IMR-90 (cell line): ENCODE results near the gene TMTC2. TPM values are rescaled to one million over a fixed set of nuclear protein-coding genes. Genes with fewer than 3 reads are reported as not detected.

ENCODE experiments used
- ATAC-seq: fragments of 200-7000 bp; cut with Tn5 transposase; 2 replicates; pipeline ENCODE4 v1.9.1; 2020; ENCODE audit warnings: low read depth, mild to moderate bottlenecking, moderate library complexity
- BruUV-seq: library from RNA; stranded (reverse); fragments of 400-500 nt; replicated peaks from 2 replicates; lab custom pipeline; 2021; lab: Mats Ljungman, UMichigan
- CTCF ChIA-PET: fragments of 300-600 bp; formaldehyde crosslinking; extraction: SDS; loops from one replicate; lab custom pipeline; 2021; ENCODE audit warnings: antibody characterized with exemption; lab: Yijun Ruan, JAX
- POLR2A ChIA-PET: fragments of 300-600 bp; sonication (Branson Sonifier 250); formaldehyde crosslinking; loops from one replicate; lab custom pipeline; 2022; ENCODE audit warnings: antibody characterized with exemption; ENCODE audit not compliant: unreplicated experiment; lab: Charles Lee
- DNase-seq: peaks from one replicate; pipeline ENCODE4 v3.0.0; 2013
- H2AFZ ChIP-seq: replicated peaks from 2 replicates; pipeline ENCODE3; 2013; ENCODE audit warnings: low read length, mild to moderate bottlenecking; ENCODE audit not compliant: poor library complexity
- H2AK5ac ChIP-seq: 2 replicates; pipeline ENCODE4 v1.6.1; 2013; ENCODE audit warnings: low read depth, low read length, inconsistent platforms
- H2AK9ac ChIP-seq: replicated peaks from 2 replicates; pipeline ENCODE3; 2013; ENCODE audit warnings: mild to moderate bottlenecking, low read depth, low read length, moderate library complexity; ENCODE audit not compliant: poor library complexity
- H2BK120ac ChIP-seq: 2 replicates; pipeline ENCODE4 v1.6.1; 2013; ENCODE audit warnings: low read depth, low read length, inconsistent platforms
- H2BK15ac ChIP-seq: 3 replicates; pipeline ENCODE4 v1.6.1; 2013; ENCODE audit warnings: low read depth, low read length, inconsistent platforms
- H2BK20ac ChIP-seq: 2 replicates; pipeline ENCODE4 v1.6.1; 2013; ENCODE audit warnings: low read depth, mild to moderate bottlenecking, inconsistent platforms, low read length, moderate library complexity
- H2BK5ac ChIP-seq: 2 replicates; pipeline ENCODE4 v1.6.1; 2013; ENCODE audit warnings: mild to moderate bottlenecking, low read depth, low read length, inconsistent platforms; ENCODE audit not compliant: poor library complexity, severe bottlenecking
- H3K14ac ChIP-seq: replicated peaks from 2 replicates; pipeline ENCODE4 v1.6.1; 2013; ENCODE audit warnings: low read depth, low read length, inconsistent platforms
- H3K18ac ChIP-seq: 2 replicates; pipeline ENCODE4 v1.6.1; 2013; ENCODE audit warnings: low read depth, low read length, control low read depth
- H3K23ac ChIP-seq: 2 replicates; pipeline ENCODE4 v1.6.1; 2013; ENCODE audit warnings: low read depth, low read length, inconsistent platforms
- H3K27ac ChIP-seq: 2 replicates; pipeline ENCODE4 v1.5.1; 2013; ENCODE audit warnings: mild to moderate bottlenecking, control low read depth, low read length; ENCODE audit not compliant: insufficient read depth
- H3K27me3 ChIP-seq: 2 replicates; pipeline ENCODE4 v1.6.1; 2013; ENCODE audit warnings: low read length; ENCODE audit not compliant: control insufficient read depth, insufficient read depth
- H3K36me3 ChIP-seq: 2 replicates; pipeline ENCODE4 v1.6.1; 2013; ENCODE audit warnings: low read length, mixed read lengths; ENCODE audit not compliant: control insufficient read depth, insufficient read depth
- H3K4ac ChIP-seq: 2 replicates; pipeline ENCODE4 v1.6.1; 2013; ENCODE audit warnings: low read depth, low read length, inconsistent platforms
- H3K4me1 ChIP-seq: 2 replicates; pipeline ENCODE4 v1.6.1; 2013; ENCODE audit warnings: low read length, mixed read lengths; ENCODE audit not compliant: control insufficient read depth, insufficient read depth
- H3K4me2 ChIP-seq: 2 replicates; pipeline ENCODE4 v1.6.1; 2013; ENCODE audit warnings: low read depth, mild to moderate bottlenecking, control low read depth, low read length, moderate library complexity
- H3K4me3 ChIP-seq: 2 replicates; pipeline ENCODE4 v1.5.1; 2013; ENCODE audit warnings: low read depth, mild to moderate bottlenecking, control low read depth, low read length, moderate library complexity; ENCODE audit not compliant: insufficient read depth
- H3K56ac ChIP-seq: 2 replicates; pipeline ENCODE4 v1.6.1; 2013; ENCODE audit warnings: low read length, inconsistent platforms; ENCODE audit not compliant: insufficient read depth; ENCODE audit errors: extremely low read depth
- H3K79me1 ChIP-seq, 2 experiments: 2 replicates each; pipeline ENCODE4 v1.6.1; 2013; ENCODE audit warnings: low read length in 2 of 2, inconsistent platforms in 1 of 2, low read depth in 1 of 2
- H3K9ac ChIP-seq: 2 replicates; pipeline ENCODE4 v1.6.1; 2013; ENCODE audit warnings: low read depth, low read length, control low read depth
- H3K9me1 ChIP-seq: 2 replicates; pipeline ENCODE4 v1.6.1; 2013; ENCODE audit warnings: low read length, inconsistent platforms; ENCODE audit not compliant: insufficient read depth
- H3K9me3 ChIP-seq: 2 replicates; pipeline ENCODE4 v1.6.1; 2013; ENCODE audit warnings: low read length; ENCODE audit not compliant: control insufficient read depth, insufficient read depth
- H4K20me1 ChIP-seq: 2 replicates; pipeline ENCODE4 v1.6.1; 2013; ENCODE audit warnings: low read length, inconsistent platforms; ENCODE audit not compliant: insufficient read depth
- H4K5ac ChIP-seq: 2 replicates; pipeline ENCODE4 v1.6.1; 2013; ENCODE audit warnings: mild to moderate bottlenecking, low read depth, low read length, control low read depth
- H4K8ac ChIP-seq, 2 experiments: 2 replicates each; pipeline ENCODE4 v1.6.1; 2013; ENCODE audit warnings: low read depth in 2 of 2, low read length in 2 of 2, control low read depth in 1 of 2, inconsistent platforms in 1 of 2
- H4K91ac ChIP-seq: 2 replicates; pipeline ENCODE4 v1.6.1; 2013; ENCODE audit warnings: low read depth, low read length, inconsistent platforms; ENCODE audit not compliant: insufficient read depth
- BHLHE40 ChIP-seq: fragments of 150-350 bp; IDR thresholded peaks from 2 replicates; pipeline ENCODE4 v1.6.1; 2016; ENCODE audit warnings: mild to moderate bottlenecking, low read depth, low read length
- CEBPB ChIP-seq: IDR thresholded peaks from 2 replicates; pipeline ENCODE4 v1.6.1; 2012; ENCODE audit warnings: low read depth, low read length, improper control_type of control experiment
- CHD1 ChIP-seq: IDR thresholded peaks from 2 replicates; pipeline ENCODE4 v1.6.1; 2012; ENCODE audit warnings: low read depth, low read length, improper control_type of control experiment
- FOS ChIP-seq: fragments of 150-350 bp; IDR thresholded peaks from 2 replicates; pipeline ENCODE4 v1.6.1; 2016; ENCODE audit warnings: low read depth, low read length
- MAFK ChIP-seq: IDR thresholded peaks from 2 replicates; pipeline ENCODE4 v1.6.1; 2012; ENCODE audit warnings: low read depth, low read length, improper control_type of control experiment
- MAZ ChIP-seq: IDR thresholded peaks from 2 replicates; pipeline ENCODE4 v1.6.1; 2012; ENCODE audit warnings: low read depth, mild to moderate bottlenecking, low read length, improper control_type of control experiment, moderate library complexity, borderline replicate concordance
- MXI1 ChIP-seq: IDR thresholded peaks from 2 replicates; pipeline ENCODE4 v1.6.1; 2012; ENCODE audit warnings: low read depth, mild to moderate bottlenecking, low read length, moderate library complexity, borderline replicate concordance
- NFE2L2 ChIP-seq: fragments of 150-350 bp; IDR thresholded peaks from 2 replicates; pipeline ENCODE4 v1.6.1; 2016; ENCODE audit warnings: low read depth, mild to moderate bottlenecking, low read length
- POLR2A ChIP-seq: IDR thresholded peaks from 2 replicates; pipeline ENCODE4 v1.6.1; 2012; ENCODE audit warnings: mild to moderate bottlenecking, low read depth, low read length
- RAD21 ChIP-seq: IDR thresholded peaks from 2 replicates; pipeline ENCODE4 v1.6.1; 2012; ENCODE audit warnings: low read length, improper control_type of control experiment
- RCOR1 ChIP-seq: IDR thresholded peaks from 2 replicates; pipeline ENCODE4 v1.6.1; 2012; ENCODE audit warnings: mild to moderate bottlenecking, low read length, improper control_type of control experiment; ENCODE audit not compliant: insufficient replicate concordance
- RFX5 ChIP-seq: IDR thresholded peaks from 2 replicates; pipeline ENCODE4 v1.8.0; 2012; ENCODE audit warnings: low read depth, mild to moderate bottlenecking, low read length, moderate library complexity
- SMC3 ChIP-seq: fragments of 150-350 bp; IDR thresholded peaks from 2 replicates; pipeline ENCODE4 v1.6.1; 2016; ENCODE audit warnings: low read depth, mild to moderate bottlenecking, antibody characterized with exemption, low read length, moderate library complexity
- WGBS, 2 experiments: methylation state at CpG; one replicate each; pipeline versions ENCODE4 v1.1.5 to v1.1.7; 2013; ENCODE audit warnings: missing lambda C conversion rate in 2 of 2; ENCODE audit not compliant: insufficient read length in 1 of 2; ENCODE audit errors: extremely low coverage in 2 of 2; 5-methylcytosine and 5-hydroxymethylcytosine counted together
- dilution Hi-C: fragments of 300-500 bp; cut with HindIII; formaldehyde crosslinking; loops from one replicate; pipeline ENCODE4 v1.14.3; 2018; ENCODE audit warnings: low sequenced_read_pairs; ENCODE audit not compliant: unreplicated experiment
- in situ Hi-C: fragments of 300-500 bp; cut with MboI; formaldehyde crosslinking; loops from 3 replicates; pipeline ENCODE4 v1.14.3; 2019; ENCODE audit warnings: low sequenced_read_pairs, inconsistent platforms, mixed read lengths
- intact Hi-C: fragments of 100-400 bp; cut with micrococcal nuclease; formaldehyde crosslinking; loops from 2 replicates; pipeline ENCODE4 v1.10.0; 2022
- polyA plus RNA-seq, 3 experiments: library from polyadenylated mRNA; depleted of rRNA; stranded (reverse); fragments of >200 nt; gene quantifications; 2 replicates each; pipeline ENCODE4 v1.2.3, GENCODE V29; 2012; ENCODE audit warnings: low replicate concordance in 1 of 3
- total RNA-seq: library from RNA; depleted of rRNA; stranded (reverse); fragments of >200 nt; gene quantifications from 2 replicates; pipeline ENCODE4 v1.2.3, GENCODE V29; 2012
- TF ChIP-seq, protein P1 (sequence below): fragments of 150-350 bp; IDR thresholded peaks from 2 replicates; pipeline ENCODE4 v1.6.1; 2017; ENCODE audit warnings: mild to moderate bottlenecking, antibody characterized with exemption, low read length, low read depth
- TF ChIP-seq, protein P2 (sequence below): conservative IDR thresholded peaks from 2 replicates; pipeline ENCODE4 v1.5.1; 2012; ENCODE audit warnings: mild to moderate bottlenecking, low read depth, low read length, improper control_type of control experiment
- TF ChIP-seq, protein P3 (sequence below): fragments of 150-350 bp; IDR thresholded peaks from 2 replicates; pipeline ENCODE4 v1.6.1; 2016; ENCODE audit warnings: low read depth, mild to moderate bottlenecking, low read length, moderate library complexity, borderline replicate concordance

TMTC2 gene
- total and polyA plus RNA-seq, 2 of the 4 experiments (the other 2 are of a cell fraction), result 0.56 to 1.4 TPM

DNA sequence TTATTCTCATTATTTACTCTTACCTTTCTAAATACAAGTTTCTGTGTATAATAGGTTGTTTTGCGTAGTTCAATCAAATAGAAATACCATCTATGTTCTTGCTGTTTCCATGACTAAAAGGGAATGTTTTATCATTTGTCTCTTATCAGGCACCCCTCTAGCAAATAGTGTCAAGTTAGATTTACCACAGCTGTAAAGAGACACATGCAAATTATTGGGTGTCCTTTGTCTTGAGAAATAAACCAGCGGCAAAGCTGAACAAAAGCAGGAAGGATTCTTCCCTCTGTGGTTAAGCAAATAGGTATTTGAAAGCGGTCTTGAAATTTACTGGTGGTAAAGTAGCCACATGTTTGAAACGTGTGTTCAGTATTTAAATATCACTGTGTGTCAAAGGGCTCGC lies 405.9 kb downstream of the TMTC2 start:
- Histone ChIP-seq H3K56ac (no peak overlapping the region), H2AK5ac (no peak overlapping the region), H3K23ac (no peak overlapping the region), H3K27ac (no peak overlapping the region), H3K79me1 (no peaks in the 10 kb centered on the region), H3K36me3 (no peaks in the 10 kb centered on the region), H4K91ac (no peak overlapping the region), H4K20me1 (no peaks in the 10 kb centered on the region), H3K18ac (no peak overlapping the region), H3K9me3 (no peaks in the 10 kb centered on the region), H4K5ac (no peak overlapping the region), H3K9ac (no peak overlapping the region), H2AK9ac (no peak overlapping the region), H3K4me3 (no peak overlapping the region), H2BK5ac (no peak overlapping the region), H3K27me3 (no peaks in the 10 kb centered on the region), H4K8ac (no peak overlapping the region), H2AFZ (no peak overlapping the region), H3K4ac (no peak overlapping the region), H2BK120ac (no peak overlapping the region), H3K4me1 (no peaks in the 10 kb centered on the region), H3K9me1 (no peaks in the 10 kb centered on the region), H2BK20ac (no peak overlapping the region), H2BK15ac (no peak overlapping the region), H3K4me2 (no peak overlapping the region), H3K14ac (no peak overlapping the region)
- intact Hi-C loops (no loop called here), in situ Hi-C loops (no loop called here), dilution Hi-C loops (no loop called here)
- ATAC-seq, result no peak
- TF ChIP-seq RCOR1 (no peak), BHLHE40 (no peak), POLR2A (no peak), MAFK (no peak), CHD1 (no peak), MAZ (no peak), MXI1 (no peak), NFE2L2 (no peak), RFX5 (no peak), FOS (no peak), RAD21 (no peak), SMC3 (no peak), CEBPB (no peak)
- TF ChIP-seq, protein P1, sequence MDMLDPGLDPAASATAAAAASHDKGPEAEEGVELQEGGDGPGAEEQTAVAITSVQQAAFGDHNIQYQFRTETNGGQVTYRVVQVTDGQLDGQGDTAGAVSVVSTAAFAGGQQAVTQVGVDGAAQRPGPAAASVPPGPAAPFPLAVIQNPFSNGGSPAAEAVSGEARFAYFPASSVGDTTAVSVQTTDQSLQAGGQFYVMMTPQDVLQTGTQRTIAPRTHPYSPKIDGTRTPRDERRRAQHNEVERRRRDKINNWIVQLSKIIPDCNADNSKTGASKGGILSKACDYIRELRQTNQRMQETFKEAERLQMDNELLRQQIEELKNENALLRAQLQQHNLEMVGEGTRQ, result no peak
- TF ChIP-seq, protein P2, sequence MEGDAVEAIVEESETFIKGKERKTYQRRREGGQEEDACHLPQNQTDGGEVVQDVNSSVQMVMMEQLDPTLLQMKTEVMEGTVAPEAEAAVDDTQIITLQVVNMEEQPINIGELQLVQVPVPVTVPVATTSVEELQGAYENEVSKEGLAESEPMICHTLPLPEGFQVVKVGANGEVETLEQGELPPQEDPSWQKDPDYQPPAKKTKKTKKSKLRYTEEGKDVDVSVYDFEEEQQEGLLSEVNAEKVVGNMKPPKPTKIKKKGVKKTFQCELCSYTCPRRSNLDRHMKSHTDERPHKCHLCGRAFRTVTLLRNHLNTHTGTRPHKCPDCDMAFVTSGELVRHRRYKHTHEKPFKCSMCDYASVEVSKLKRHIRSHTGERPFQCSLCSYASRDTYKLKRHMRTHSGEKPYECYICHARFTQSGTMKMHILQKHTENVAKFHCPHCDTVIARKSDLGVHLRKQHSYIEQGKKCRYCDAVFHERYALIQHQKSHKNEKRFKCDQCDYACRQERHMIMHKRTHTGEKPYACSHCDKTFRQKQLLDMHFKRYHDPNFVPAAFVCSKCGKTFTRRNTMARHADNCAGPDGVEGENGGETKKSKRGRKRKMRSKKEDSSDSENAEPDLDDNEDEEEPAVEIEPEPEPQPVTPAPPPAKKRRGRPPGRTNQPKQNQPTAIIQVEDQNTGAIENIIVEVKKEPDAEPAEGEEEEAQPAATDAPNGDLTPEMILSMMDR, result no peak
- TF ChIP-seq, protein P3, sequence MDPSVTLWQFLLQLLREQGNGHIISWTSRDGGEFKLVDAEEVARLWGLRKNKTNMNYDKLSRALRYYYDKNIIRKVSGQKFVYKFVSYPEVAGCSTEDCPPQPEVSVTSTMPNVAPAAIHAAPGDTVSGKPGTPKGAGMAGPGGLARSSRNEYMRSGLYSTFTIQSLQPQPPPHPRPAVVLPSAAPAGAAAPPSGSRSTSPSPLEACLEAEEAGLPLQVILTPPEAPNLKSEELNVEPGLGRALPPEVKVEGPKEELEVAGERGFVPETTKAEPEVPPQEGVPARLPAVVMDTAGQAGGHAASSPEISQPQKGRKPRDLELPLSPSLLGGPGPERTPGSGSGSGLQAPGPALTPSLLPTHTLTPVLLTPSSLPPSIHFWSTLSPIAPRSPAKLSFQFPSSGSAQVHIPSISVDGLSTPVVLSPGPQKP, result no peak
- ChIA-PET POLR2A (no interaction called here), CTCF (no interaction called here)
- no TSS peak for BruUV-seq
- no peak for DNase-seq
- no CpG with 5 or more reads among the region's 5 CpGs for WGBS, 2 experiments
